ENCODE results near the gene TCF4. TPM values are rescaled to one million over a fixed set of nuclear protein-coding genes. Genes with fewer than 3 reads are reported as not detected.

The TCF4 gene
- total and polyA plus RNA-seq, 2 donors (not counting 3 experiments of a cell fraction or from before 2014, with no cell fraction given): 183 to 390 TPM

DNA sequence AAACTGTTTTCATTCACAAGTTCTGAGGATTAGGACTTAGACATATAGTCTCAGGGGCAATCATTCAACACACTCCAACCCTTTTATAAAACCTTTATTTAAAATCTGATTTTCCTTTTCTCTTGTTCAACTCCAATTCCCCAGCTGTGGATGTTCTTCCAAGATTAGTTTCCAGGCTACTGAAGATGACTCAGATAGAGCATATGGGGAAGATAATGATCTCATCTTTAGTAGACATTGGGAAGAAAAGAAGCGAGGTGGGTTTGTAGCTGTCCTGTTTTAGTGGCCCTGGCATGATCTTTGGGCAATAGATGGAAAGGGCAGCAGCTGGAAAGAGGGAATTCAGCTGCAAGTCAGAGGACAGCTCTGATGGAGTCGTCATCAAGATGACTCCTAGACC lies 381.1 kb downstream of the TCF4 start:
- Histone ChIP-seq H3K27me3 (ENCODE audit: control insufficient read depth in 2 of 2, insufficient read depth in 2 of 2, low read length in 2 of 2) (no peaks in the 10 kb centered on the region), H4K20me1 (replicated peaks; ENCODE audit: control insufficient read depth, extremely low read depth, insufficient read depth, low read length) (no peaks in the 10 kb centered on the region), H3K9me1 (replicated peaks; ENCODE audit: control insufficient read depth, extremely low read depth, insufficient read depth, low read length) (no peaks in the 10 kb centered on the region), H3K4me1 (ENCODE audit: control insufficient read depth, extremely low read depth, insufficient read depth, low read length) (no peaks in the 10 kb centered on the region), H3K4me2 (ENCODE audit: insufficient read depth, low read length) (no peak overlapping the region), H3K9me3 (replicated peaks; ENCODE audit: control insufficient read depth, insufficient read depth, low read length) (no peaks in the 10 kb centered on the region), H3K79me2 (ENCODE audit: control insufficient read depth, insufficient read depth, low read length) (no peaks in the 10 kb centered on the region), H3K27ac (ENCODE audit: insufficient read depth, low read depth, low read length) (no peak overlapping the region), H3K4me3 (replicated peaks in 1 of 3; ENCODE audit: insufficient read depth in 1 of 3, low read depth in 1 of 3, low read length in 3 of 3) (no peak overlapping the region), H2AFZ (ENCODE audit: low read depth, low read length) (no peak overlapping the region), H3K9ac (replicated peaks; ENCODE audit: extremely low read depth, insufficient read depth, low read length) (no peak overlapping the region), H3K36me3 (ENCODE audit: control insufficient read depth in 2 of 2, extremely low read depth in 1 of 2, insufficient read depth in 2 of 2, low read length in 2 of 2) (no peaks in the 10 kb centered on the region)
- FAIRE-seq (no peak), DNase-seq (ENCODE audit: low read depth, low spot score) (no peak)
- no TSS peak for BruUV-seq (replicated peaks)
- POLR2A ChIA-PET: no interaction called here
- dilution Hi-C loops (cut with MboI; ENCODE audit: extremely low pct_ligation_motif_present, low sequenced_read_pairs): no loop called here
- TF ChIP-seq JUN (IDR thresholded peaks at IDR 0.05; ENCODE audit: borderline replicate concordance, insufficient read depth, insufficient read length, low read depth) (no peak), MYC (IDR thresholded peaks at IDR 0.05; ENCODE audit: low read depth, low read length) (no peak), GATA2 (IDR thresholded peaks at IDR 0.05; ENCODE audit: insufficient read depth, insufficient read length, low read depth, low read length) (no peak)
- CTCF ChIA-PET: interaction anchor here (1.2 to 1.9 kb wide), 2 partner anchors 10 to 13 kb away, joined by 3 to 4 read pairs; no protein-coding TSS in a partner anchor
- intact Hi-C loops (cut with micrococcal nuclease): no loop called here

DNA sequence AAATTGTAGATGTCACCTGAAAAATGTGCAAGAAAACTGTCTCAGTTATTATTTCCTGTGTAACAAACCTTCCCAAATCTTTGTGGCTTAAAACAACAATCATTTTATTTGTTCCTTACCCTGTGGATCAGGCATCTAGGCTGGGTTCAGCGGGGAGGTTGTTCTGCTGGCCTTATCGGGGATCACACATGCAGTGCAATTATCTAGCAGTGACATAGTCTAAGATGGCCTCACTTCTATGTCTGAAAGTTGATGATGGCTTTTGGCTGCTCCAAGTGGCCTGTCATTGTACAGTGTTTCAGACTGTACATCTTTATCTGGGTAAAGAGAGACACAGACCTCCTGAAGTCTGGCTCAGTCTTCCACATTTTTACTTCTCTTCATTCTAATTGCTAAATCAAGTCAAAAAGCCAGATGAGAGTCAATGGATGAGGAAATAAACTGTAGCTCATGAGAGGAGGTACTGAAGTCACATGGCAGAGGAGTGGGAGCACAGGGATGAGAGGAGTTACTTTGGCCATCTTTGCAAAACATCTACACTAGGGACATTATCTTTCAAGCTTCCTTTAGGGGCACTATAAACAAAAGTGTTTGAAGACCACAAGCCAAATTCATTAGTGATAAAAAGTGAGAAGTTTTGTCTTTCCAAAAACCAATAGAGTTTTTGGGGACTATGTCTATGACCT lies 385.6 kb downstream of the TCF4 start:
- H3K4me1 ChIP-seq (ENCODE audit: control insufficient read depth, extremely low read depth, insufficient read depth, low read length): no peaks in the 10 kb centered on the region
- DNase-seq (ENCODE audit: low read depth, low spot score) (no peak), FAIRE-seq (no peak)
- no peak overlapping the region for H3K27ac ChIP-seq (ENCODE audit: insufficient read depth, low read depth, low read length)
- H3K4me3 ChIP-seq (replicated peaks in 1 of 3; ENCODE audit: insufficient read depth in 1 of 3, low read depth in 1 of 3, low read length in 3 of 3): no peak overlapping the region
- H3K4me2 ChIP-seq (ENCODE audit: insufficient read depth, low read length): no peak overlapping the region
- no peaks in the 10 kb centered on the region for H3K9me3 ChIP-seq (replicated peaks; ENCODE audit: control insufficient read depth, insufficient read depth, low read length)
- no peaks in the 10 kb centered on the region for H3K9me1 ChIP-seq (replicated peaks; ENCODE audit: control insufficient read depth, extremely low read depth, insufficient read depth, low read length)
- CTCF ChIA-PET: no interaction called here
- intact Hi-C loops (cut with micrococcal nuclease): no loop called here
- H3K36me3 ChIP-seq (ENCODE audit: control insufficient read depth in 2 of 2, extremely low read depth in 1 of 2, insufficient read depth in 2 of 2, low read length in 2 of 2): no peaks in the 10 kb centered on the region
- POLR2A ChIA-PET: no interaction called here
- H3K79me2 ChIP-seq (ENCODE audit: control insufficient read depth, insufficient read depth, low read length): no peaks in the 10 kb centered on the region
- no peak overlapping the region for H3K9ac ChIP-seq (replicated peaks; ENCODE audit: extremely low read depth, insufficient read depth, low read length)
- no peak overlapping the region for H2AFZ ChIP-seq (ENCODE audit: low read depth, low read length)
- TF ChIP-seq POLR2A (IDR thresholded peaks at IDR 0.05; ENCODE audit: low read depth, low read length): no peak
- TF ChIP-seq FOS (IDR thresholded peaks at IDR 0.05; ENCODE audit: borderline replicate concordance, insufficient read depth, low read length): no peak
- no peak for TF ChIP-seq MYC (IDR thresholded peaks at IDR 0.05; ENCODE audit: low read depth, low read length)
- no peak for TF ChIP-seq POLR2AphosphoS5 (IDR thresholded peaks at IDR 0.05; ENCODE audit: insufficient read depth, low read depth, low read length)
- TF ChIP-seq, protein P1, sequence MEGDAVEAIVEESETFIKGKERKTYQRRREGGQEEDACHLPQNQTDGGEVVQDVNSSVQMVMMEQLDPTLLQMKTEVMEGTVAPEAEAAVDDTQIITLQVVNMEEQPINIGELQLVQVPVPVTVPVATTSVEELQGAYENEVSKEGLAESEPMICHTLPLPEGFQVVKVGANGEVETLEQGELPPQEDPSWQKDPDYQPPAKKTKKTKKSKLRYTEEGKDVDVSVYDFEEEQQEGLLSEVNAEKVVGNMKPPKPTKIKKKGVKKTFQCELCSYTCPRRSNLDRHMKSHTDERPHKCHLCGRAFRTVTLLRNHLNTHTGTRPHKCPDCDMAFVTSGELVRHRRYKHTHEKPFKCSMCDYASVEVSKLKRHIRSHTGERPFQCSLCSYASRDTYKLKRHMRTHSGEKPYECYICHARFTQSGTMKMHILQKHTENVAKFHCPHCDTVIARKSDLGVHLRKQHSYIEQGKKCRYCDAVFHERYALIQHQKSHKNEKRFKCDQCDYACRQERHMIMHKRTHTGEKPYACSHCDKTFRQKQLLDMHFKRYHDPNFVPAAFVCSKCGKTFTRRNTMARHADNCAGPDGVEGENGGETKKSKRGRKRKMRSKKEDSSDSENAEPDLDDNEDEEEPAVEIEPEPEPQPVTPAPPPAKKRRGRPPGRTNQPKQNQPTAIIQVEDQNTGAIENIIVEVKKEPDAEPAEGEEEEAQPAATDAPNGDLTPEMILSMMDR (IDR thresholded peaks at IDR 0.05; ENCODE audit: extremely low read depth in 1 of 2, insufficient read depth in 1 of 2, low read depth in 1 of 2, low read length in 2 of 2): no peak
- no peak for TF ChIP-seq GATA2 (IDR thresholded peaks at IDR 0.05; ENCODE audit: insufficient read depth, insufficient read length, low read depth, low read length)
- no peak for TF ChIP-seq JUN (IDR thresholded peaks at IDR 0.05; ENCODE audit: borderline replicate concordance, insufficient read depth, insufficient read length, low read depth)
- TF ChIP-seq, protein P2, sequence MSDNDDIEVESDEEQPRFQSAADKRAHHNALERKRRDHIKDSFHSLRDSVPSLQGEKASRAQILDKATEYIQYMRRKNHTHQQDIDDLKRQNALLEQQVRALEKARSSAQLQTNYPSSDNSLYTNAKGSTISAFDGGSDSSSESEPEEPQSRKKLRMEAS (IDR thresholded peaks at IDR 0.05; ENCODE audit: insufficient read depth, insufficient read length): no peak
- TF ChIP-seq EZH2 (IDR thresholded peaks at IDR 0.05; ENCODE audit: borderline replicate concordance, low read depth, low read length, severe bottlenecking): no peak
- no TSS peak for BruUV-seq (replicated peaks)
- dilution Hi-C loops (cut with MboI; ENCODE audit: extremely low pct_ligation_motif_present, low sequenced_read_pairs): no loop called here
- H4K20me1 ChIP-seq (replicated peaks; ENCODE audit: control insufficient read depth, extremely low read depth, insufficient read depth, low read length): no peaks in the 10 kb centered on the region
- H3K27me3 ChIP-seq (ENCODE audit: control insufficient read depth in 2 of 2, insufficient read depth in 2 of 2, low read length in 2 of 2): peaks cover 0 to 2% of the 10 kb centered on the region in 2 experiments
